HG03469 (cell line): ENCODE measurements around the gene HRK.
"Not testable (repeated sequence)": the region's sequence is repeated elsewhere in the genome, so short reads cannot be mapped to it uniquely, and the experiment has no call there.

Source experiments
- ATAC-seq: cut with Tn5 transposase; IDR thresholded peaks from one replicate; pipeline ENCODE4 v1.9.1; 2021; ENCODE audit warnings: mild to moderate bottlenecking, moderate library complexity, moderate number of reproducible peaks; ENCODE audit not compliant: unreplicated experiment

The HRK gene

GRCh38 chr12:116827432-116827831 lies 53.8 kb downstream of the HRK start:
- no peak for ATAC-seq

- ATAC-seq: no peak
Measured at GRCh38 chr12:116821291-116821690, 60.0 kb downstream of the HRK start.

GRCh38 chr12:116820064-116820656 lies 61.1 kb downstream of the HRK start:
- no peak for ATAC-seq

GRCh38 chr12:116818948-116819832 lies 62.1 kb downstream of the HRK start:
- peak; percentile 68 for ATAC-seq

GRCh38 chr12:116818341-116818856 lies 62.8 kb downstream of the HRK start:
- ATAC-seq: no peak

GRCh38 chr12:116814766-116815165 lies 66.5 kb downstream of the HRK start:
- not testable (repeated sequence) for ATAC-seq

GRCh38 chr12:116813271-116814041 lies 67.8 kb downstream of the HRK start:
- no peak for ATAC-seq

- ATAC-seq: no peak
Measured at GRCh38 chr12:116812238-116812637, 69.0 kb downstream of the HRK start.

GRCh38 chr12:116808113-116809105 lies 72.8 kb downstream of the HRK start:
- ATAC-seq: no peak

GRCh38 chr12:116807546-116807945 lies 73.7 kb downstream of the HRK start:
- ATAC-seq: no peak

- no peak for ATAC-seq
Measured at GRCh38 chr12:116806845-116807440, 74.3 kb downstream of the HRK start.
